Muscle layer of duodenum (tissue), 2 donors: Measurements from ENCODE around the gene RPL3.
A peak's percentile ranks its signal among the peaks of the same experiment; 100 is the strongest.

Source experiments
- H3K27ac ChIP-seq: one replicate; pipeline ENCODE4 v1.7.0; 2013; ENCODE audit warnings: mild to moderate bottlenecking, low read length
- H3K27me3 ChIP-seq: one replicate; pipeline ENCODE4 v1.7.0; 2013; ENCODE audit warnings: low read depth, mild to moderate bottlenecking, control low read depth, low read length
- H3K36me3 ChIP-seq, 2 donors: one replicate each; pipeline ENCODE4 v1.7.0; 2013; ENCODE audit warnings: low read length in 2 of 2, control low read depth in 1 of 2, mild to moderate bottlenecking in 1 of 2; ENCODE audit not compliant: insufficient read depth in 2 of 2, control insufficient read depth in 1 of 2
- H3K4me1 ChIP-seq, 2 donors: one replicate each; pipeline ENCODE4 v1.7.0; 2013; ENCODE audit warnings: low read length in 2 of 2, mild to moderate bottlenecking in 2 of 2, control low read depth in 1 of 2, moderate library complexity in 1 of 2; ENCODE audit not compliant: insufficient read depth in 2 of 2, control insufficient read depth in 1 of 2
- H3K4me3 ChIP-seq, 2 donors: one replicate each; pipeline ENCODE4 v1.7.0; 2013; ENCODE audit warnings: low read length in 2 of 2, low read depth in 1 of 2, mild to moderate bottlenecking in 1 of 2
- H3K9me3 ChIP-seq, 2 donors: one replicate each; pipeline ENCODE4 v1.7.0; 2013; ENCODE audit warnings: low read length in 2 of 2, control low read depth in 1 of 2, mild to moderate bottlenecking in 1 of 2; ENCODE audit not compliant: control insufficient read depth in 1 of 2
- donor health status: healthy.

Gene RPL3

DNA sequence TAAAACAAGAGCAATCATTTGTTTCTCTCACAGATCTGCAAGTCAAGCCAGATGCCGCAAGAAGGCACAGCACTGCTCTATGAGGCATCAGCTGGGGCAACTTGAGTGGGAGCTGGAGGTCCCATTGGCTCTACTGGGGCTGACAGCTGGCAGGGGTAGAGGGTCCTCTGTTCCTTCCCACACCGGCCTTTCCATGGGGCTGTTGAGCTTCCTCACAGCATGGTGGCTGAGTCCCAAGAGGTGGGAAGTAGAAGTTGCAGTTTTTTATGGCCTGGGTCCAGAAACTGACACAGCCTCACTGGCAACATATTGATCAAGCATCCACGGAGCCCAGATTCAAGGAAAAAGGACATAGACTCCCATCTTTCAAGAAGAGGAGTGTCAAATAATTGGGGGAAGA lies 34.4 kb downstream of the RPL3 start:
- no peak overlapping the region for H3K27ac ChIP-seq
- H3K27me3 ChIP-seq, result no peaks in the 10 kb centered on the region

GRCh38 chr22:39284142-39284980 lies 35.1 kb downstream of the RPL3 start:
- Histone ChIP-seq H3K4me3 (no peak overlapping the region), H3K36me3 (no peaks in the 10 kb centered on the region), H3K27ac (no peak overlapping the region), H3K27me3 (no peaks in the 10 kb centered on the region), H3K4me1 (no peaks in the 10 kb centered on the region), H3K9me3 (peaks cover 5 to 7% of the 10 kb centered on the region in 2 donors)

More for the DNA sequence above, 34.4 kb downstream of the RPL3 start:
- H3K9me3 ChIP-seq, result peaks cover 5 to 7% of the 10 kb centered on the region in 2 donors
- no peaks in the 10 kb centered on the region for H3K36me3 ChIP-seq
- H3K4me3 ChIP-seq, result no peak overlapping the region
- H3K4me1 ChIP-seq, result no peaks in the 10 kb centered on the region

DNA sequence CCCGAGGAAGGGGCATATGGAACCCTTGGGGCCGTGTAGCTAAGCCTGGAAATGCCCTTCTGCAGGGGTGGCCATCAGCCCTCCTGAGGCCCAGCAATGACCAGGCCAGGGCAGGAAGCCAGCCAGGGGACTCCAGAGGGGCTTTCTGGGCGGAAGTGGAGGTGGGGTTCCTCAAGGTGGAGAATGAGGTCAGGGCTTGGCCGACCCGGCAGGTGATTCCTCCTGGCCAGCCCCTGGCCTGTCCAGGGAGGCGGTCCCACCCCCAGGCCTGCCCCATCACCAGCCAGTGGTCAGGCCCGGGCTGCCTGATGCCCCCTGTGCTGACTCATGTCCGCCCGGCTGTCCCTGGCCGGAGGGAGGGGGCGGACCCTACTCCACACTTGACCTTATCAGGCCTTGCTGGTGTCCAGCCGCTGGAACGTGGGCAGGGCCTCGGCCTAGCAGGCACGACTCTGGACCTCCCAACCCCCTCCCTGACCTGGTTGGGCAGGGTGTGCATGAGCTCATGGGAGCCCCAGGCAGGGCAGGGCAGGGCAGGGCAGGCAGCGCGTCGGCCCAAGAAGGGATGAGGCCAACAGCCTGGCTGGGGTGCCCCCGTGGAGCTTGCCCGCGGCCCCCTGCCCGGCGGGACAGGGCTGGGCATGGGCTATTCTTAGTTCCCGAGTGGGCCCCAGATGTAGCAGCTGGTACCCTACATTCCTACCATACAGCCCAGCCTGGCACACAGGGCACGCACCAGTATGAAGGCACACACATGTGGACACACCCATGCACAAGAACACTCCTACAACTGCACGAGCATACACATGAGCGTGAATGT lies 35.9 kb downstream of the RPL3 start:
- no peaks in the 10 kb centered on the region for H3K4me1 ChIP-seq
- no peak overlapping the region for H3K4me3 ChIP-seq
- peaks cover 5 to 7% of the 10 kb centered on the region in 2 donors for H3K9me3 ChIP-seq
- H3K27ac ChIP-seq, result no peak overlapping the region
- H3K36me3 ChIP-seq, result no peaks in the 10 kb centered on the region
- H3K27me3 ChIP-seq, result no peaks in the 10 kb centered on the region

DNA sequence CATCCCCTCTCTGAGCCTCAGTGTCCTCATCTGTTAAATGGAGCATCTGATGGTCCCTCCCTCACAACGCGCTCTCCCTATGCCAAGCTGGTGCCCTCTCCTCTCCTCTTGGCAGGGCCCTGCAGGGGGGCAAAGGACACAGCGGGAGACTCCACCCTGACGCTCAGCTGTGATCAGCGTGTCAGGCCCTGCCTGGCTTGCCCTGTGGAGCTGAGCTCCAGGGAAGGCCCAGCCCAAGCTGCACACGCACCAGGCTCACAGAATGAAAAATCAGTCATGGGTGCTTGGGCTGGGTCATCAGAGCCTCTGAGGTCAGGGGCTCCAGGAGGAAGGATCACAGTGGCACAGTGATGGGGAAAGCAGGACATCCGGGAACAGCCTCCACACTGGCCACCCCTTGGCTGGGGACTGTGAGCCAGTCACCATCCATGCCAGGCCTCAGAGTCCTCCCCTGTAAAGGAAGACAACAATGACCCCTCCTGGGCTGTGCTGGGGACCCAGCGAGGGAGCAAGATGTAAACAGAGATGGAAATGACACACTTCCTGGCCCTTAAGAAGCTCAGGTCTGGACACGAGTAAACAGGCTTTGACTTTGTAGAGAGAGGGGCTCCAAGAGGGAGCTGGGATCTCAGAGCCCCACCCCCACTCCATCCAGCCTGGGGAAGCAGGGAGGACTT lies 36.6 kb downstream of the RPL3 start:
- Histone ChIP-seq H3K9me3 (peaks cover 5 to 7% of the 10 kb centered on the region in 2 donors), H3K27ac (peak overlapping the region; percentile 41)

DNA sequence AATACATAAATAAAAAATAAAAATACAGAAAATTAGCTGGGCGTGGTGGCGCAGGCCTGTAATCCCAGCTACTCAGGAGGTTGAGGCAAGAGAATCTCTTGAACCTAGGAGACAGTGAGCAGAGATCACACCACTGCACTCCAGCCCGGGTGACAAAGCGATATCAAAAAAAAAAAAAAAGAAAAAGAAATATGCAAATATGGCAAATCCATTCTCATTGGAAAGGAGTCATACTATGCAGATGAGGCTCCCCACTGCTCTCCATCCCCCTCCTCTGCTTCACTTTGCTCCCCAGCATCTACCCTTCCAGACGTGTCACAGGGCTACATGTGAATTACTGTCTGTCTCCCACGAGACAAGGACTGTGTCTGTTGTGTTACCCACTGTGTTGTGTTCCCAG lies 38.3 kb downstream of the RPL3 start:
- Histone ChIP-seq H3K27me3 (no peaks in the 10 kb centered on the region), H3K4me1 (no peaks in the 10 kb centered on the region), H3K36me3 (no peaks in the 10 kb centered on the region), H3K27ac (no peak overlapping the region), H3K9me3 (peaks cover 5 to 10% of the 10 kb centered on the region in 2 donors), H3K4me3 (no peak overlapping the region)

More for the DNA sequence above, 36.6 kb downstream of the RPL3 start:
- Histone ChIP-seq H3K4me1 (no peaks in the 10 kb centered on the region), H3K36me3 (no peaks in the 10 kb centered on the region), H3K4me3 (no peak overlapping the region), H3K27me3 (no peaks in the 10 kb centered on the region)

- Histone ChIP-seq H3K36me3 (no peaks in the 10 kb centered on the region), H3K27ac (no peak overlapping the region), H3K4me3 (no peak overlapping the region), H3K4me1 (no peaks in the 10 kb centered on the region), H3K27me3 (no peaks in the 10 kb centered on the region), H3K9me3 (peaks cover 5 to 9% of the 10 kb centered on the region in 2 donors)
Observed at GRCh38 chr22:39280250-39280649, 39.2 kb downstream of the RPL3 start.

DNA sequence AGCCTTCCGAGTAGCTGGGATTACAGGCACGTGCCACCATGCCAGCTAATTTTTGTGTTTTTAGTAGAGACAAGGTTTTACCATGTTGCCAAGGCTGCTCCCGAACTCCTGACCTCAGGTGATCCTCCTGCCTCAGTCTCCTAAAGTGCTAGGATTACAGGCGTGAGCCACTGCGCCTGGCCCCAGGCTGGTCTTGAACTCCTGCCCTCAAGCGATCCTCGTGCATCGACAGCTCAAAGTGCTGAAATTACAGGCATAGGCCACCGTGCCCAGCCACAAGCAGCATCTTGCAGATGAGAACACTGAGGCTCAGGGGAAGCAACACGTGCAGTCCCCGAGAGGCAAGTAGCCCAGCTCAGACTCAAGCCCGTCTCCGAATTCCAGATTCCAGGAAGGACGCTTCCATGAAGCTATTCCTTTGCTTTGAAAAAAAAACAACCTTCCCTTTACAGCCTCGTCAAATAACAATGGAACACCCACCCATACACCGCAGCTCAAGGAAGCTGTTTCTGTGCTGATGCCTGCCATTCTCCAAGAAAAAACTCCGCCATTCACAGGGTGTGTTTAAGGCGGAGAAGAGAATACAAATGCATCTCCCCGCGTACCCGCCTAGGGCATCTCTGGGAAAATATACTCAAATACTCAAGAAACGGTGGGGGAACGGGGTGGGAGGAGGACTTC lies 40.1 kb downstream of the RPL3 start:
- no peaks in the 10 kb centered on the region for H3K27me3 ChIP-seq
- H3K9me3 ChIP-seq, result peaks cover 0 to 3% of the 10 kb centered on the region in 2 donors
- H3K4me1 ChIP-seq, result no peaks in the 10 kb centered on the region
- H3K36me3 ChIP-seq, result no peaks in the 10 kb centered on the region
- H3K4me3 ChIP-seq, result no peak overlapping the region
- no peak overlapping the region for H3K27ac ChIP-seq

DNA sequence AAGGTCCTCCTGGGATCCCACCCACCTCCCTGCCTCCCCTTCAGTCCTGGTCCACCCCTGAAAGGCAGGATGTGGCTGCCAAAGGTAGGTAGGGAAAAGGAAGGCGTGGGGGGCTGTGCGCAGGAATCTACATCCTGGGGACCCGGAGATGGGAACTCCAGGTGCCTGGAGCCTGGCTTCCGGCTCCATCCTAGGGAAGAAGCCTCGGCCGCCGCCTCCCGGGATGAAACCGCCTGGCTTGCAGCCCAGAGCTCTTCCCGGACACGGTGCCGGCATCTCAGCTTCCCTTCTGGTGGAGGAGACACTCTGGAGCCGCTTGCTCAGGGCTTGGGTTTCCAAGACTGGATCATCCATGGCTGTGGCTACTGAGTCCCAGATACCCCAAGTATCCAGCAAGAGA lies 41.4 kb downstream of the RPL3 start:
- Histone ChIP-seq H3K9me3 (peaks cover 0 to 3% of the 10 kb centered on the region in 2 donors), H3K27ac (no peak overlapping the region), H3K4me3 (no peak overlapping the region), H3K27me3 (no peaks in the 10 kb centered on the region), H3K4me1 (no peaks in the 10 kb centered on the region), H3K36me3 (no peaks in the 10 kb centered on the region)

DNA sequence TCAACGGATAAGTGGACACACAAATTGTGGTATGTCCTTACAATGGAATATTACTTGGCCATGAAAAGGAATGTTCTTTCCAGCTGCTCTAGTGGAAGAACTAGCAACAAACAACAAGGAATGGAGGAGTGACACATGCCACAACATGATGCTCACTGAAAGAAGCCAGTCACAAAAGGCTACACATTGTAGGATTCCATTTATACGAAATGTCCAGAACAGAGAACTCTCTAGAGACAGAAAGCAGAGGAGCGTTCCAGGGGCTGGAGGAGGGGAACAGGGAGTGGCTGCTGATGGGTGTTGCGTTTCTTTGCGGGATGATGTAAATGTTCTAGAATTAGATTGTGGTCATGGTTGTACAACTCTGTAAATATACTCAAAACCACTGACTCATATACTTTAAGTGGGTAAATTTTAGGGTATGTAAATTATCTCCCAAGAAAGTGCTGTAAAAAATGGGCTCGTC lies 42.2 kb downstream of the RPL3 start:
- peaks cover 0 to 3% of the 10 kb centered on the region in 2 donors for H3K9me3 ChIP-seq
- no peak overlapping the region for H3K4me3 ChIP-seq
- no peaks in the 10 kb centered on the region for H3K27me3 ChIP-seq
- no peaks in the 10 kb centered on the region for H3K36me3 ChIP-seq
- H3K27ac ChIP-seq, result no peak overlapping the region
- no peaks in the 10 kb centered on the region for H3K4me1 ChIP-seq

GRCh38 chr22:39276440-39277141 lies 42.8 kb downstream of the RPL3 start:
- no peaks in the 10 kb centered on the region for H3K27me3 ChIP-seq
- peaks cover 0 to 3% of the 10 kb centered on the region in 2 donors for H3K9me3 ChIP-seq
- H3K4me1 ChIP-seq, result no peaks in the 10 kb centered on the region
- no peak overlapping the region for H3K4me3 ChIP-seq
- no peak overlapping the region for H3K27ac ChIP-seq
- H3K36me3 ChIP-seq, result no peaks in the 10 kb centered on the region
